DND-41 (cell line): ENCODE measurements around the gene POFUT1.
A peak's percentile ranks its signal among the peaks of the same experiment; 100 is the strongest.

Source experiments
- ATAC-seq: fragments of 200-7000 bp; cut with Tn5 transposase; 3 replicates; pipeline ENCODE4 v1.9.1; 2021; ENCODE audit warnings: low read depth; ENCODE audit not compliant: insufficient read depth
- DNase-seq: peaks from one replicate; pipeline ENCODE4 v3.0.0-alpha.2; 2020
- H2AFZ ChIP-seq: 2 replicates; pipeline ENCODE4 v1.6.0; 2012; ENCODE audit warnings: low read depth, low read length
- H3K27ac ChIP-seq: 2 replicates; pipeline ENCODE4 v1.5.1; 2012; ENCODE audit warnings: low read length, inconsistent platforms
- H3K27me3 ChIP-seq: fragments of 200-600 bp; sonication (generic); 2 replicates; pipeline ENCODE4 v1.6.0; 2012; ENCODE audit warnings: low read length, mild to moderate bottlenecking, inconsistent platforms; ENCODE audit not compliant: insufficient read depth, poor library complexity
- H3K36me3 ChIP-seq: 2 replicates; pipeline ENCODE4 v1.5.1; 2012; ENCODE audit warnings: low read length, inconsistent platforms; ENCODE audit not compliant: insufficient read depth
- H3K4me1 ChIP-seq: 2 replicates; pipeline ENCODE4 v1.5.1; 2012; ENCODE audit warnings: mild to moderate bottlenecking, low read length; ENCODE audit not compliant: insufficient read depth
- H3K4me2 ChIP-seq: 2 replicates; pipeline ENCODE4 v1.6.0; 2012; ENCODE audit warnings: mild to moderate bottlenecking, moderate library complexity, low read length, inconsistent platforms; ENCODE audit not compliant: insufficient read depth
- H3K4me3 ChIP-seq, 2 experiments: fragments of 200-600 bp in 1 of 2; shearing (Covaris generic) in 1 of 2; 2 replicates each; pipeline ENCODE4 v1.5.1; 2012 to 2016; ENCODE audit warnings: inconsistent platforms in 2 of 2, low read length in 2 of 2, mild to moderate bottlenecking in 2 of 2, low read depth in 1 of 2, moderate library complexity in 1 of 2
- H3K79me2 ChIP-seq: 2 replicates; pipeline ENCODE4 v1.6.0; 2012; ENCODE audit warnings: low read length, inconsistent platforms; ENCODE audit not compliant: insufficient read depth
- H3K9ac ChIP-seq: 2 replicates; pipeline ENCODE4 v1.6.0; 2012; ENCODE audit warnings: low read depth, mild to moderate bottlenecking, inconsistent platforms, low read length, moderate library complexity
- H3K9me3 ChIP-seq: 2 replicates; pipeline ENCODE4 v1.5.1; 2012; ENCODE audit warnings: low read length, moderate library complexity, mild to moderate bottlenecking, inconsistent platforms; ENCODE audit not compliant: insufficient read depth, severe bottlenecking
- H4K20me1 ChIP-seq: 2 replicates; pipeline ENCODE4 v1.6.0; 2012; ENCODE audit warnings: low read length; ENCODE audit not compliant: insufficient read depth
- CTCF ChIP-seq: IDR thresholded peaks from 2 replicates; pipeline ENCODE4 v1.5.1; 2012; ENCODE audit warnings: borderline replicate concordance, low read length, moderate library complexity, mild to moderate bottlenecking; ENCODE audit not compliant: poor library complexity, severe bottlenecking; ENCODE audit errors: extremely low read depth
- EZH2 ChIP-seq: IDR thresholded peaks from 3 replicates; pipeline ENCODE4 v1.6.1; 2012; ENCODE audit warnings: borderline replicate concordance, low read depth, mild to moderate bottlenecking, moderate library complexity, low read length, inconsistent platforms; ENCODE audit not compliant: severe bottlenecking

The POFUT1 gene

GRCh38 chr20:32208499-32209154 is 947 bp downstream of the POFUT1 start:
- Histone ChIP-seq H3K79me2 (peaks cover 82% of the 10 kb centered on the region), H3K4me2 (peak overlapping the region; percentile 76), H3K36me3 (peaks cover 54% of the 10 kb centered on the region), H4K20me1 (peaks cover 29% of the 10 kb centered on the region), H3K27ac (peak overlapping the region; percentile 87), H2AFZ (peak overlapping the region; percentile 99), H3K9me3 (no peaks in the 10 kb centered on the region), H3K9ac (peak overlapping the region; percentile 94), H3K27me3 (no peaks in the 10 kb centered on the region), H3K4me1 (peaks cover 55% of the 10 kb centered on the region), H3K4me3 (peak overlapping the region; percentile 97; a peak in 3 of 4 replicates)
- DNase-seq (no peak), ATAC-seq (no peak)
- no peak for TF ChIP-seq CTCF
- TF ChIP-seq EZH2, result no peak

- H3K27ac ChIP-seq, result no peak overlapping the region
- H3K9ac ChIP-seq, result peak overlapping the region; percentile 94; the same call in 1 of the 2 replicates
- H3K79me2 ChIP-seq, result peaks cover 71% of the 10 kb centered on the region
- peaks cover 54% of the 10 kb centered on the region for H3K36me3 ChIP-seq
- DNase-seq, result no peak
- ATAC-seq, result no peak
- H3K27me3 ChIP-seq, result no peaks in the 10 kb centered on the region
- TF ChIP-seq CTCF, result no peak
- no peak for TF ChIP-seq EZH2
- no peak overlapping the region for H2AFZ ChIP-seq
- peak overlapping the region; percentile 76; the same call in 1 of the 2 replicates for H3K4me2 ChIP-seq
- no peaks in the 10 kb centered on the region for H3K9me3 ChIP-seq
- H3K4me3 ChIP-seq, result no peak overlapping the region
- H3K4me1 ChIP-seq, result peaks cover 46% of the 10 kb centered on the region
- peaks cover 15% of the 10 kb centered on the region for H4K20me1 ChIP-seq
Measured at GRCh38 chr20:32209850-32210605, 2.3 kb downstream of the POFUT1 start.

GRCh38 chr20:32213870-32214269 is 6.2 kb downstream of the POFUT1 start:
- Histone ChIP-seq H4K20me1 (no peaks in the 10 kb centered on the region), H3K27ac (no peak overlapping the region), H2AFZ (no peak overlapping the region), H3K9ac (no peak overlapping the region), H3K4me3 (no peak overlapping the region), H3K4me2 (no peak overlapping the region), H3K4me1 (peaks cover 18% of the 10 kb centered on the region), H3K79me2 (peaks cover 33% of the 10 kb centered on the region), H3K27me3 (no peaks in the 10 kb centered on the region), H3K36me3 (peaks cover 84% of the 10 kb centered on the region), H3K9me3 (no peaks in the 10 kb centered on the region)
- DNase-seq, result no peak
- TF ChIP-seq EZH2, result no peak
- TF ChIP-seq CTCF, result no peak
- ATAC-seq, result no peak
